ENCODE measurements around the gene SLC35G4. TPM values are rescaled to one million over a fixed set of nuclear protein-coding genes. Genes with fewer than 3 reads are reported as not detected.

SLC35G4 gene
- polyA plus RNA-seq, 1 donor (not counting 4 experiments of a cell fraction or from before 2014, with no cell fraction given): not detected

GRCh38 chr18:11657554-11657953 lies 48.2 kb downstream of the SLC35G4 start:
- FAIRE-seq (no peak), DNase-seq (ENCODE audit: low read depth, low spot score) (no peak)
- H2AFZ ChIP-seq (ENCODE audit: control insufficient read depth, low read length): no peak overlapping the region
- H3K4me3 ChIP-seq (ENCODE audit: control insufficient read depth in 2 of 3, extremely low read depth in 1 of 3, insufficient read depth in 2 of 3, low read depth in 1 of 3, low read length in 3 of 3): no peak overlapping the region
- no peaks in the 10 kb centered on the region for H3K9me1 ChIP-seq (ENCODE audit: control insufficient read depth, extremely low read depth, insufficient read depth, low read length)
- dilution Hi-C loops (cut with MboI; ENCODE audit: extremely low pct_ligation_motif_present, low sequenced_read_pairs): no loop called here
- H3K79me2 ChIP-seq (ENCODE audit: control insufficient read depth, insufficient read depth, low read length): no peaks in the 10 kb centered on the region
- no peaks in the 10 kb centered on the region for H3K27me3 ChIP-seq (ENCODE audit: control insufficient read depth, extremely low read depth, insufficient read depth, low read length)
- no peaks in the 10 kb centered on the region for H3K9me3 ChIP-seq (ENCODE audit: control insufficient read depth, low read depth, low read length)
- no peak overlapping the region for H3K27ac ChIP-seq (ENCODE audit: control insufficient read depth, insufficient read depth, low read length)
- no peak overlapping the region for H3K4me2 ChIP-seq (ENCODE audit: control insufficient read depth, extremely low read depth, insufficient read depth, low read depth, low read length)
- H3K4me1 ChIP-seq (ENCODE audit: control insufficient read depth, extremely low read depth, insufficient read depth, low read length): peaks cover 30% of the 10 kb centered on the region
- H3K36me3 ChIP-seq (ENCODE audit: control insufficient read depth in 2 of 2, extremely low read depth in 1 of 2, insufficient read depth in 2 of 2, low read length in 2 of 2): no peaks in the 10 kb centered on the region
- no peak overlapping the region for H3K9ac ChIP-seq (ENCODE audit: control insufficient read depth, extremely low read depth, insufficient read depth, low read length)
- H4K20me1 ChIP-seq (ENCODE audit: control insufficient read depth, extremely low read depth, insufficient read depth, low read length): no peaks in the 10 kb centered on the region
- no peak for TF ChIP-seq EZH2 (IDR thresholded peaks at IDR 0.05; ENCODE audit: low read length)
- TF ChIP-seq CTCF (optimal IDR thresholded peaks at IDR 0.05 in 1 of 3, IDR thresholded peaks at IDR 0.05 in 1 of 3, conservative IDR thresholded peaks at IDR 0.05 in 1 of 3; ENCODE audit: extremely low read depth in 1 of 3, insufficient read depth in 2 of 3, low read length in 3 of 3): no peak

DNA sequence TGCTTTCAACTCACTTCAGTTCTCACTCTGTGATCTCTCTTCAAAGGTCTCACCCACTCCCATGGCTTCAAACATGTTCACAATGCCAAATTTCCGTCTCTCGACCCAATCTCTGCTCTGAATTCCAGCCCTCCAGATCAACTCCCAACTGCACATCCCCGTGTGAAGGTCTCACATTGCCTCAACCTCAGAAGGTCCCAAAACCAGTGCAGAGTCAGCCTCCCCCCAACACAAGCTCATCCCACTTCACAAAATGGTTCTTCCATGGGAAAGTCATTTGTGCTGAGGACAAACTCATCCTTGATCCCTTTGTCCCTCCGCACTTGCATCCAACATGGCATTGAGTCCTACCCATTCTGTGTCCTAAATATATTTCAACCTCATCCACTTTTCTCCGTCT lies 48.6 kb downstream of the SLC35G4 start:
- Histone ChIP-seq H3K9ac (ENCODE audit: control insufficient read depth, extremely low read depth, insufficient read depth, low read length) (no peak overlapping the region), H3K9me3 (ENCODE audit: control insufficient read depth, low read depth, low read length) (no peaks in the 10 kb centered on the region), H3K9me1 (ENCODE audit: control insufficient read depth, extremely low read depth, insufficient read depth, low read length) (no peaks in the 10 kb centered on the region), H3K4me3 (ENCODE audit: control insufficient read depth in 2 of 3, extremely low read depth in 1 of 3, insufficient read depth in 2 of 3, low read depth in 1 of 3, low read length in 3 of 3) (no peak overlapping the region), H4K20me1 (ENCODE audit: control insufficient read depth, extremely low read depth, insufficient read depth, low read length) (no peaks in the 10 kb centered on the region), H3K27ac (ENCODE audit: control insufficient read depth, insufficient read depth, low read length) (no peak overlapping the region), H3K36me3 (ENCODE audit: control insufficient read depth in 2 of 2, extremely low read depth in 1 of 2, insufficient read depth in 2 of 2, low read length in 2 of 2) (no peaks in the 10 kb centered on the region), H3K4me2 (ENCODE audit: control insufficient read depth, extremely low read depth, insufficient read depth, low read depth, low read length) (no peak overlapping the region), H2AFZ (ENCODE audit: control insufficient read depth, low read length) (no peak overlapping the region), H3K27me3 (ENCODE audit: control insufficient read depth, extremely low read depth, insufficient read depth, low read length) (no peaks in the 10 kb centered on the region), H3K4me1 (ENCODE audit: control insufficient read depth, extremely low read depth, insufficient read depth, low read length) (peaks cover 30% of the 10 kb centered on the region), H3K79me2 (ENCODE audit: control insufficient read depth, insufficient read depth, low read length) (no peaks in the 10 kb centered on the region)
- no peak for FAIRE-seq
- dilution Hi-C loops (cut with MboI; ENCODE audit: extremely low pct_ligation_motif_present, low sequenced_read_pairs): no loop called here
- TF ChIP-seq EZH2 (IDR thresholded peaks at IDR 0.05; ENCODE audit: low read length): no peak
- no peak for TF ChIP-seq CTCF (optimal IDR thresholded peaks at IDR 0.05 in 1 of 3, IDR thresholded peaks at IDR 0.05 in 1 of 3, conservative IDR thresholded peaks at IDR 0.05 in 1 of 3; ENCODE audit: extremely low read depth in 1 of 3, insufficient read depth in 2 of 3, low read length in 3 of 3)
- DNase-seq (ENCODE audit: low read depth, low spot score): no peak

Measured in keratinocyte (primary cell).